Coronary artery (tissue), 2 donors: ENCODE data around the gene MOB3B.

Experiments
- DNase-seq: peaks from one replicate; pipeline ENCODE4 v3.0.0-alpha.2; 2017; ENCODE audit warnings: low spot score
- H3K27ac ChIP-seq, 2 donors: fragments of 200-600 bp; sonication (generic); one replicate each; pipeline ENCODE4 v1.5.1; 2016 to 2019
- H3K4me3 ChIP-seq: fragments of 200-600 bp; sonication (generic); 2 replicates; pipeline ENCODE4 v1.5.1; 2016; ENCODE audit warnings: mild to moderate bottlenecking, moderate library complexity
- CTCF ChIP-seq: fragments of 200-600 bp; sonication (generic); IDR thresholded peaks from one replicate; pipeline ENCODE4 v1.5.1; 2019; ENCODE audit warnings: antibody characterized with exemption

The MOB3B gene

DNA sequence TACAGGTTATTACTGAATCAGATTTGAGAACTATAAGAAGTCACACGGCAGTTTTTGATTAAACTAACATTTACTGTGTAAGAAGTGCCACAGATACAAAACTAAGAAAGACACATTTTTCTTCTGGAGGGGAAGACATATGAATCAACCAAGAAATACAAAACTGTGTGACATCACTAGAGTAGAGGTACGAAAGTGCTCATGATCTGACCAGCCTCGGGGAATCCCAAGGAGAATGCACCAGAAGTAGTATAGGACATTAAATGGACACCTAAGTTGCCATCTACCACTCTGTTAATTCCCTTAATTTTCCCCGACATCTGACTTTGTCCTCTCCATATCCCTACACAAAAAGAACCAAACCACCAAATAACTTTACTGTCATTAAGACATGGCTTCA lies 10.8 kb downstream of the MOB3B start:
- TF ChIP-seq CTCF: no peak
- no peak for DNase-seq
- Histone ChIP-seq H3K27ac (no peak overlapping the region), H3K4me3 (no peak overlapping the region)

DNA sequence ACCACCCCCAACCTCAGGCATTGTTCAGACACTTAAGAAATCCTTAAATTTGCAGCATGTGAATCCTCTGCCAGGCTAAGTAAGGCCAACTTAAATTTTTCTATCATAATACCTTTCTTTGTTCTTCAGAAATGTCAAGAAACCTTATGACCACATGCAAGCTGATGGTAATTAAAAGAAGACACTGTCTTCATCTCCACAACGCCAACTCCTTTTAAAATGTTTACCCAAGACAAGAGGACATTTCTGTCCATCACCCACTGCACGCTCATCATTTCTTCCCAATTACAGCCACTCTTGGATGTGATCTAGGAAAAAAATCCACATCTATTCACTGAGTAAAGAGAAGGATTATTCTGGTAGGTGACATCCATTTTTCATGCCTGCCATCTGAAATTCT lies 11.6 kb downstream of the MOB3B start:
- TF ChIP-seq CTCF: no peak
- Histone ChIP-seq H3K27ac (no peak overlapping the region), H3K4me3 (no peak overlapping the region)
- no peak for DNase-seq

GRCh38 chr9:27514551-27514950 lies 15.1 kb downstream of the MOB3B start:
- H3K4me3 ChIP-seq: no peak overlapping the region
- no peak for TF ChIP-seq CTCF
- no peak for DNase-seq
- H3K27ac ChIP-seq: no peak overlapping the region

GRCh38 chr9:27511771-27512170 lies 17.8 kb downstream of the MOB3B start:
- DNase-seq: no peak
- Histone ChIP-seq H3K27ac (no peak overlapping the region), H3K4me3 (no peak overlapping the region)
- no peak for TF ChIP-seq CTCF

DNA sequence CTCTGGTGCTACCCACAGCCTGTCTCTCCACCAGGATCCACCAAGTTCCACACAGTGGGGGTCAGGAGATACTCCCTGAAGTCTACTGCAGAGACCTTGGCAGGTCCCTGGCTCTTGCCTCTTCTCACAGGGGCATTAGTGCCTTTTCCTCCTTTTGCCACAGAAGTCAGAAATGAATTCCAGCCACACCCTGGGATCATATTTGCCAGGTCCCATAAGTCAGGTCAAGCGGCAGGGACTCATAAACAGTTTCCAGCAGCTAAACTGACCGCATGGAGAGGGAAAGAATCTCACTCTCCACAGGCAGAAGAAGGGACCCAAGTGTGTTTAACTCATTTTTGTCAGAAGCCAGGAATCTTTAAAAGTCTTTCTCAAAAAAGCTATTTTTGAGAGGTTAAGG lies 18.8 kb downstream of the MOB3B start:
- Histone ChIP-seq H3K4me3 (no peak overlapping the region), H3K27ac (no peak overlapping the region)
- TF ChIP-seq CTCF: no peak
- no peak for DNase-seq

DNA sequence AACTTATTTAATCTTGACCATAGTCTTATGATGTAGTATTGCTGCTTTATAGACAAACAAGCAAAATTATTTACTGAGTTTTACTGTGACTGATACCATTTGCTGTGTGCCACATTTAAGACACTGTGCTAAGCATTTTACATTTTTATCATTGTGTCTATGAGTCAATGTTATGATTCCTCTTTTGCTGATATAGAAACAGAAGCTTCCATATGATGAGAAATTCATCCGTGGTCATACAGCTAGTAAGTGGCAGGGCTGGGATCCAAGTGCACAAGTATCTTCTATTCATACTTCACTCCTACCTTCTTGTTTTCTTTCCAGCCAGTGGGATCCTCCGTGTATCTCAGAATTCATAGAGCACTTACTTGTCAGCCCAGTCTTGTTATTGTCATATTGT lies 22.6 kb downstream of the MOB3B start:
- TF ChIP-seq CTCF: no peak
- H3K27ac ChIP-seq: no peak overlapping the region
- no peak for DNase-seq
- H3K4me3 ChIP-seq: no peak overlapping the region

- H3K4me3 ChIP-seq: no peak overlapping the region
- no peak for TF ChIP-seq CTCF
- no peak overlapping the region for H3K27ac ChIP-seq
- DNase-seq: no peak
Observed at GRCh38 chr9:27505744-27506161, 23.9 kb downstream of the MOB3B start.
